MCF 10A (cell line): ENCODE results near the gene ITGA1. TPM values are rescaled to one million over a fixed set of nuclear protein-coding genes. Genes with fewer than 3 reads are reported as not detected.
"Not testable (repeated sequence)": the region's sequence is repeated elsewhere in the genome, so short reads cannot be mapped to it uniquely, and the experiment has no call there.

Source experiments
- BruUV-seq: library from RNA; stranded (reverse); fragments of 400-500 nt; replicated peaks from 2 replicates; lab custom pipeline; 2021; lab: Mats Ljungman, UMichigan
- CTCF ChIA-PET: fragments of 300-600 bp; sonication (Branson Sonifier 250); formaldehyde crosslinking; extraction: SDS; loops from one replicate; lab custom pipeline; 2021; ENCODE audit warnings: antibody characterized with exemption, inconsistent platforms; lab: Yijun Ruan, JAX
- POLR2A ChIA-PET: fragments of 300-600, 350-650 bp; sonication (Branson Sonifier 250); formaldehyde crosslinking; extraction: SDS; loops from one replicate; lab custom pipeline; 2020; ENCODE audit warnings: antibody characterized with exemption, inconsistent platforms; lab: Yijun Ruan, JAX
- DNase-seq: peaks from one replicate; pipeline ENCODE4 v3.0.0-alpha.2; 2018; ENCODE audit not compliant: unreplicated experiment
- H3K27ac Mint-ChIP-seq: one replicate; pipeline ENCODE4 v1.8.0; 2022; ENCODE audit warnings: mild to moderate bottlenecking, low read depth, mixed read lengths; ENCODE audit not compliant: unreplicated experiment
- H3K27me3 Mint-ChIP-seq: one replicate; pipeline ENCODE4 v1.8.0; 2022; ENCODE audit warnings: mixed read lengths; ENCODE audit not compliant: insufficient read depth, unreplicated experiment
- H3K36me3 Mint-ChIP-seq: one replicate; pipeline ENCODE4 v1.8.0; 2022; ENCODE audit warnings: mild to moderate bottlenecking, moderate library complexity, mixed read lengths; ENCODE audit not compliant: insufficient read depth, unreplicated experiment
- H3K4me1 Mint-ChIP-seq: one replicate; pipeline ENCODE4 v1.8.0; 2022; ENCODE audit warnings: mixed read lengths; ENCODE audit not compliant: insufficient read depth, unreplicated experiment
- H3K4me3 Mint-ChIP-seq: one replicate; pipeline ENCODE4 v1.8.0; 2022; ENCODE audit warnings: mild to moderate bottlenecking, moderate library complexity, mixed read lengths; ENCODE audit not compliant: unreplicated experiment
- H3K9me3 Mint-ChIP-seq: one replicate; pipeline ENCODE4 v1.8.0; 2022; ENCODE audit warnings: mixed read lengths; ENCODE audit not compliant: unreplicated experiment
- intact Hi-C: fragments of 100-400 bp; cut with micrococcal nuclease; formaldehyde crosslinking; loops from 2 replicates; pipeline ENCODE4 v1.14.1; 2022
- total RNA-seq: library from RNA; stranded (reverse); gene quantifications from 2 replicates; pipeline ENCODE4 v1.2.3, GENCODE V29; 2022
- TF ChIP-seq, protein P1 (sequence below): fragments of 200-600 bp; IDR thresholded peaks from one replicate; pipeline ENCODE4 v1.8.0; 2022; ENCODE audit warnings: antibody characterized with exemption, mild to moderate bottlenecking; ENCODE audit not compliant: unreplicated experiment

ITGA1 gene
- total RNA-seq, 1 experiment from 2014 or later, result 7.7 TPM

GRCh38 chr5:52861368-52861767 lies 73.7 kb downstream of the ITGA1 start:
- Mint-ChIP-seq H3K4me3 (no peak overlapping the region), H3K9me3 (no peaks in the 10 kb centered on the region), H3K4me1 (peaks cover 21% of the 10 kb centered on the region), H3K27me3 (no peaks in the 10 kb centered on the region), H3K27ac (no peak overlapping the region), H3K36me3 (no peaks in the 10 kb centered on the region)
- TF ChIP-seq, protein P1, sequence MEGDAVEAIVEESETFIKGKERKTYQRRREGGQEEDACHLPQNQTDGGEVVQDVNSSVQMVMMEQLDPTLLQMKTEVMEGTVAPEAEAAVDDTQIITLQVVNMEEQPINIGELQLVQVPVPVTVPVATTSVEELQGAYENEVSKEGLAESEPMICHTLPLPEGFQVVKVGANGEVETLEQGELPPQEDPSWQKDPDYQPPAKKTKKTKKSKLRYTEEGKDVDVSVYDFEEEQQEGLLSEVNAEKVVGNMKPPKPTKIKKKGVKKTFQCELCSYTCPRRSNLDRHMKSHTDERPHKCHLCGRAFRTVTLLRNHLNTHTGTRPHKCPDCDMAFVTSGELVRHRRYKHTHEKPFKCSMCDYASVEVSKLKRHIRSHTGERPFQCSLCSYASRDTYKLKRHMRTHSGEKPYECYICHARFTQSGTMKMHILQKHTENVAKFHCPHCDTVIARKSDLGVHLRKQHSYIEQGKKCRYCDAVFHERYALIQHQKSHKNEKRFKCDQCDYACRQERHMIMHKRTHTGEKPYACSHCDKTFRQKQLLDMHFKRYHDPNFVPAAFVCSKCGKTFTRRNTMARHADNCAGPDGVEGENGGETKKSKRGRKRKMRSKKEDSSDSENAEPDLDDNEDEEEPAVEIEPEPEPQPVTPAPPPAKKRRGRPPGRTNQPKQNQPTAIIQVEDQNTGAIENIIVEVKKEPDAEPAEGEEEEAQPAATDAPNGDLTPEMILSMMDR, result no peak
- CTCF ChIA-PET, result interaction anchor here (0.9 to 1.0 kb wide), 2 partner anchors 15 to 62 kb away, joined by 3 to 4 read pairs; no protein-coding TSS in a partner anchor
- intact Hi-C loops, result loop anchor here (10.0 kb wide), 1 partner anchor 47 kb away; no protein-coding TSS in a partner anchor
- POLR2A ChIA-PET, result interaction anchor here (5.2 kb wide), 1 partner anchor 61 kb away, joined by 33 read pairs; no protein-coding TSS in a partner anchor
- no TSS peak for BruUV-seq
- peak; percentile 95 for DNase-seq

GRCh38 chr5:52863715-52864290 lies 76.1 kb downstream of the ITGA1 start:
- POLR2A ChIA-PET, result interaction anchor here (5.2 kb wide), 1 partner anchor 64 kb away, joined by 33 read pairs; no protein-coding TSS in a partner anchor
- intact Hi-C loops, result loop anchor here (10.0 kb wide), 1 partner anchor 49 kb away; no protein-coding TSS in a partner anchor
- no peak for DNase-seq
- BruUV-seq, result no TSS peak
- TF ChIP-seq, protein P1, result no peak
- H3K27me3 Mint-ChIP-seq, result no peaks in the 10 kb centered on the region
- H3K9me3 Mint-ChIP-seq, result no peaks in the 10 kb centered on the region
- H3K4me3 Mint-ChIP-seq, result no peak overlapping the region
- no peaks in the 10 kb centered on the region for H3K36me3 Mint-ChIP-seq
- CTCF ChIA-PET, result interaction anchor here (1.1 kb wide), 1 partner anchor 52 kb away, joined by 10 read pairs; no protein-coding TSS in a partner anchor
- peaks cover 28% of the 10 kb centered on the region for H3K4me1 Mint-ChIP-seq
- H3K27ac Mint-ChIP-seq, result peak overlapping the region; percentile 27

DNA sequence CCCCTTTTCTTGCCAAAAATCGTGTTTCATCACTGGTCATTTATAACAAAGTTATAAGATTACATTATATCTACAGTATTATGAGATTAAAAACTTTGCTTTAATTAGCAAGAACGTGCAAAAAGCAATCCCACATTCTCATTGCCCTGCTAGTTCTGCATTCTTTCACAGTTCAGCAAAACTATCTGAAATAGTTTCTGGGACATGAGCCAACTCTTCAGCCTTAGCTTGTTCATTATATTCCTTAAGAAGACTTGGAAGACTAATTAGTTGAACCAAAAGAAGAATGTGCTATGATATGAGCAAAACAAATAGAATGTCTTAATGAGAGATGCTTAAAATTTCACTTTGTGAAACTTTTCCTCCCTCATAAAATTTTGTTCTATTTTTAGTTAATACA lies 76.7 kb downstream of the ITGA1 start:
- H3K4me3 Mint-ChIP-seq, result no peak overlapping the region
- CTCF ChIA-PET, result interaction anchor here (0.6 kb wide), 1 partner anchor 31 kb away, joined by 4 read pairs; no protein-coding TSS in a partner anchor
- DNase-seq, result peak; percentile 53

GRCh38 chr5:52864884-52865283 lies 77.2 kb downstream of the ITGA1 start:
- POLR2A ChIA-PET, result interaction anchor here (5.2 kb wide), 1 partner anchor 65 kb away, joined by 33 read pairs; no protein-coding TSS in a partner anchor
- DNase-seq, result peak; percentile 71
- peak overlapping the region; percentile 23 for H3K27ac Mint-ChIP-seq
- intact Hi-C loops, result loop anchor here (10.0 kb wide), 1 partner anchor 50 kb away; no protein-coding TSS in a partner anchor
- H3K27me3 Mint-ChIP-seq, result no peaks in the 10 kb centered on the region
- no TSS peak for BruUV-seq
- H3K4me3 Mint-ChIP-seq, result no peak overlapping the region
- no peaks in the 10 kb centered on the region for H3K36me3 Mint-ChIP-seq
- CTCF ChIA-PET, result interaction anchor here (0.6 to 1.2 kb wide), 2 partner anchors 32 to 49 kb away, joined by 4 read pairs; no protein-coding TSS in a partner anchor
- TF ChIP-seq, protein P1, result no peak
- H3K9me3 Mint-ChIP-seq, result no peaks in the 10 kb centered on the region
- peaks cover 23% of the 10 kb centered on the region for H3K4me1 Mint-ChIP-seq

More for the DNA sequence above, 76.7 kb downstream of the ITGA1 start:
- Mint-ChIP-seq H3K36me3 (no peaks in the 10 kb centered on the region), H3K27me3 (no peaks in the 10 kb centered on the region), H3K4me1 (peaks cover 28% of the 10 kb centered on the region), H3K27ac (peak overlapping the region; percentile 27), H3K9me3 (no peaks in the 10 kb centered on the region)
- POLR2A ChIA-PET, result interaction anchor here (5.2 kb wide), 1 partner anchor 64 kb away, joined by 33 read pairs; no protein-coding TSS in a partner anchor
- intact Hi-C loops, result loop anchor here (10.0 kb wide), 1 partner anchor 50 kb away; no protein-coding TSS in a partner anchor
- TF ChIP-seq, protein P1, result no peak
- no TSS peak for BruUV-seq

DNA sequence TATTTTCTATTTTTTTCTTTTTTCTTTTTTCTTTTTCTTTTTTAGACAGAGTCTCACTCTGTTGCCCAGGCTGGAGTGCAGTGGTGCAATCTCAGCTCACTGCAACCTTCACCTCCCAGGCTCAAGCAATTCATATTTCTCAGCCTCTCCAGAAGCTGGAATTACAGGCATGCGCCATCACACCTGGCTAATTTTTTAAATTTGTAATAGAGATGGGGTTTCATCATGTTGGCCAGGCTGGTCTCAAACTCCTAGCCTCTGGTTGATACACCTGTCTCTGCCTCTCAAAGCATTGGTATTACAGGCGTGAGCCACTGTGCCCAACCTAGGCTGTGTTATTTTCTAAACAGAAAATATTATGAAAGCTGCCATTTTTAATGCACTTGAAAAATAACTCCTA lies 78.3 kb downstream of the ITGA1 start:
- not testable (repeated sequence) for H3K27me3 Mint-ChIP-seq, H3K4me3 Mint-ChIP-seq, BruUV-seq, H3K27ac Mint-ChIP-seq, H3K36me3 Mint-ChIP-seq, DNase-seq, H3K9me3 Mint-ChIP-seq
- H3K4me1 Mint-ChIP-seq, result peaks cover 30% of the 10 kb centered on the region
- ChIA-PET CTCF (interaction anchor here (0.8 to 1.2 kb wide), 2 partner anchors 48 to 55 kb away, joined by 3 to 4 read pairs; no protein-coding TSS in a partner anchor), POLR2A (interaction anchor here (5.2 kb wide), 1 partner anchor 66 kb away, joined by 33 read pairs; no protein-coding TSS in a partner anchor)
- intact Hi-C loops, result loop anchor here (10.0 kb wide), 1 partner anchor 51 kb away; no protein-coding TSS in a partner anchor
